ENCODE measurements around the gene ZNF865.

The ZNF865 gene

DNA sequence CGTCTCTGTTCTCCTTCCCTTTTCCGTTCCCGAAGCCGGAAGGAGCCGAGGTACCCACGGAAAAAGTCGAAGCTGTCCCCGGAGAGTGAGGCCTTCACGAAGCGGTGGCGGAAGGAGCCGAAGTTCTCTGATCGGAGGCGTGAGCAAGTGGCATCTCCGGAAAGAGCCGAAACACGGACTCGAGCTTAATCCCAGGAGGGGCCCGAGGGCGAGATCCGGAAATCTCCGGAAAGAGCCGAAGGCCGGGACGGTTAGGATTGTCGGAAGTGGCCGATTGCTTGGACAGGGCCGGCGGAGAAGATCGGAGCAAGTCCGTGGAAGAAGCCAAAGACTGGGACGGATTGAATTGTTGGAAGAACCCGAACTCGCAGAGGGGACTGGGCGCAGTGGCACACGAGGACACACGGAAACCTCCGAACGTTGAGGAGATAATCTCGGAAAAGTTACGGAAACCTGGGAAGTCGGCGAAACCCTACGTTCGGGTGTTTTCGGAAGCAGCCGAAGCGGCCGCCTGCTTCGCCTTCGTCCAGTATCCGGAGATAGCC, 48.9 kb downstream of the ZNF865 start:
- H3K4me3 ChIP-seq (ENCODE audit: low read depth, low read length), result peak overlapping the region; percentile 92
- TF ChIP-seq, protein P1, sequence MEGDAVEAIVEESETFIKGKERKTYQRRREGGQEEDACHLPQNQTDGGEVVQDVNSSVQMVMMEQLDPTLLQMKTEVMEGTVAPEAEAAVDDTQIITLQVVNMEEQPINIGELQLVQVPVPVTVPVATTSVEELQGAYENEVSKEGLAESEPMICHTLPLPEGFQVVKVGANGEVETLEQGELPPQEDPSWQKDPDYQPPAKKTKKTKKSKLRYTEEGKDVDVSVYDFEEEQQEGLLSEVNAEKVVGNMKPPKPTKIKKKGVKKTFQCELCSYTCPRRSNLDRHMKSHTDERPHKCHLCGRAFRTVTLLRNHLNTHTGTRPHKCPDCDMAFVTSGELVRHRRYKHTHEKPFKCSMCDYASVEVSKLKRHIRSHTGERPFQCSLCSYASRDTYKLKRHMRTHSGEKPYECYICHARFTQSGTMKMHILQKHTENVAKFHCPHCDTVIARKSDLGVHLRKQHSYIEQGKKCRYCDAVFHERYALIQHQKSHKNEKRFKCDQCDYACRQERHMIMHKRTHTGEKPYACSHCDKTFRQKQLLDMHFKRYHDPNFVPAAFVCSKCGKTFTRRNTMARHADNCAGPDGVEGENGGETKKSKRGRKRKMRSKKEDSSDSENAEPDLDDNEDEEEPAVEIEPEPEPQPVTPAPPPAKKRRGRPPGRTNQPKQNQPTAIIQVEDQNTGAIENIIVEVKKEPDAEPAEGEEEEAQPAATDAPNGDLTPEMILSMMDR (IDR thresholded peaks at IDR 0.05; ENCODE audit: borderline replicate concordance, insufficient read depth, low read depth, low read length), result no peak

DNA sequence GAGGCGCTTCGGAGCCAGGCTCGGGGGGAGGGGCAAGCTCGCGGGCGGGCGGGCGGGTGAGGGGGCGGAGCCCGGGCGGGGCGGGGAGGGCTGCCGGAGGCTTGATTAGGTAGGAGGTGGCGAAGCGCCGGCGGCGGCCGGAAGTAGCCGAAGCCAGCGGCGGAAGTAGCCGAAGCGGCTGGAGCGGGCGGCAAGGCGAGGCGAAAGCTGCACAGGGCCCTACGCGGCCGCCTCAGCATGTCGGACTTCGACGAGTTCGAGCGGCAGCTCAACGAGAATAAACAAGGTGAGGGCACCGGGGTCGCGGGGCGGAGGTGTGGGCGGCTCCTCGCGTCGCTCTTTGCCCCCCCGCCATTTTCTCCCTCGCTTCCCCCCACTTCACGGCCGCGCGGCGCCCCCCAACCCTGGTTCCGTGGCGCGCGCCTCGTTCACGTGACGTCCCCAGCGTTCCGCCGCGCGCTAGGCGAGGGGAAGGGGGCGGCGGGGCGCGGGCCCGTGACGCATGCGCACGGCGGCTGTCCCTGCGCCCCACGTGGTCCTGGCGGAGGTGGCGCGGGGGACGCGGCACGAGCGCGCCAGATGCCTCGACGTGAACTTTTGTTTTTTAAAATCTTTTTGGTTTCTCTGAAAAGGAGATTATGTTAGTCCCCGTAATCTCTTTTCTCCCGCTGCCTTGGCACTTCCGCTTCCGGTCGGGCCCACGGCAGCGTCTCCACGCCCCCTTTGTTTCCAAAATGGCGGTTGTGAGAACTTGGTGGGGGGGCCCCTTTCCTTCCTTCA, 49.6 kb downstream of the ZNF865 start, which contains the start of gene U2AF2:
U2AF2 (plus strand) TSS at position 168 of the 780 bp plus-strand sequence; CDS start at position 238, 70 bp downstream.
- TF ChIP-seq, protein P1 (IDR thresholded peaks at IDR 0.05; ENCODE audit: borderline replicate concordance, insufficient read depth, low read depth, low read length), result no peak
- H3K4me3 ChIP-seq (ENCODE audit: low read depth, low read length), result peak within 1 kb of the TSS; percentile 95

DNA sequence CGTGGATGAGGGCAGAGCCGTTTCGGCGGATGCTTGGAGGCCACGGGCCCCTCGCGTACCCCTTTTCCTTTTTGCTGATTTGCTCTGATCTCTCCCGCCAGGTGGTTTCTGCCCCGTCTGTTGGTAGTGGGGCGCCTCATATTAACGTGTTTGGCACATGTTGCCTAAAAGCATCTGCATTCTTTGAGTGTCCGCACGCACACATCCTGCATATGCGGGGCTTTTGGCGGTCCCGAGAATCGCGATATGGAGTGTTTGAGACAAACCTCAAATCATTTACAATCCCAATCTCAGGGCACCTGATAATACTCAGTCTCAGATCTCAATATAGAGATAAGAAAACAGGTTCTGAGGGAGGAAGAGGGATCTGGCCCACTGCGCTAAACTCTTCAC, 50.2 kb downstream of the ZNF865 start:
- TF ChIP-seq, protein P1 (IDR thresholded peaks at IDR 0.05; ENCODE audit: borderline replicate concordance, insufficient read depth, low read depth, low read length), result no peak
- peak overlapping the region; percentile 95 for H3K4me3 ChIP-seq (ENCODE audit: low read depth, low read length)

DNA sequence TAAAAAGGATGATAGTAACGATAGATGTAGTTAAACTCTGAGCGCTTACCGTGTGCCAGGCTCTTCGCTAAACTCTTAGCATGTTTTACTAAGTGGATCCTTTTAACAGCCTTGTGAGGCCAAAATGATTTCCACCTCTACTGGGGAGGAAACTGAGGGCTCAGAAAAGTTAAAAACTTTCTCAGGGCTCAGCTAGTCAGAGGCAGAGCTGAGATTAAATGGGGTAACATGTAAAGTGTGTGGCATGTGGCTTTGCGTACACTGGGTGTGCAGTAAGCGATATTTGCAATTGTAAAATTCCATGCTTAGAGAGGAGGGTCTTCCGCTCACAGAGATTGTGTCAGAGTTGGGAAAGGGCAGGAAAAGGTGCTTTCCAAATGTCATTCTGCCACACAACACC, 51.1 kb downstream of the ZNF865 start:
- TF ChIP-seq, protein P1 (IDR thresholded peaks at IDR 0.05; ENCODE audit: borderline replicate concordance, insufficient read depth, low read depth, low read length), result no peak
- H3K4me3 ChIP-seq (ENCODE audit: low read depth, low read length), result peak overlapping the region; percentile 95

DNA sequence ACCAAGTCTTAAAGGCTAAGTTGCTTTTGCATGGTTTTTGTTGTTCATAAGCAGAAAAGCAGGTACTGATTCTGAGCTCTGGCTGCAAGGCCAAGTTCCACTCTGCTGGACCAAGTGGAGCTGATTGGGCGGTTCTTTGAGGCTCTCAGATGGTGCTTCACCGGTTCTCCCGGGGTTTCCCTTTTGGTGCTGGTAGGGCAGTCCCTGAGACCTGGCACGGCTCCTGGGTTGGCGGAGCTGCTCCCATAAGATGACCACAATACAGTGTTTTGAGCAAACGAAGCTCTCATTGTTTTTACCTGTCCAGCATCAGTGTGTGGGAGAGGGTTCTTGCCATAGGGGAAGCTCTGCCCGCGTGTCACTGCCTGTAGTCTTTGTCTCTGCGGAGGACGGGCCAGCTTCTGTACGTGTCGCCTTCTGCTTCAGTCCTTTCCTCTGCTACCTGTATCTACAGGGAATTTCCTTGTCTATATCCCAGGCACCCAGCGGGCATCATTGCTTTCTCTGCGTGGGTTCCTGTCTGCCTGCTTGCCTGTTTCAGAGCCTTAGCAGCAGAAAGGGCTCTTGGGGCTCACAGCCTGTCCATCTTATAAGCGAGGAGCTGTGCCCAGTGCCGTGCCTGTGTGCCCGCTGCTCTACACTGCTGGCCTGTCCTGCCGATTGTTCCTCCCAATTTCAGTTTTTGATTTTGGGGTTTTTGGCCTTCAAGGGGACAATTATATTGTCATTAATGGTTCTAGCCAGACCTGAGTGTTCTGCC, 51.7 kb downstream of the ZNF865 start:
- TF ChIP-seq, protein P1 (IDR thresholded peaks at IDR 0.05; ENCODE audit: borderline replicate concordance, insufficient read depth, low read depth, low read length), result no peak
- peak overlapping the region; percentile 95 for H3K4me3 ChIP-seq (ENCODE audit: low read depth, low read length)

DNA sequence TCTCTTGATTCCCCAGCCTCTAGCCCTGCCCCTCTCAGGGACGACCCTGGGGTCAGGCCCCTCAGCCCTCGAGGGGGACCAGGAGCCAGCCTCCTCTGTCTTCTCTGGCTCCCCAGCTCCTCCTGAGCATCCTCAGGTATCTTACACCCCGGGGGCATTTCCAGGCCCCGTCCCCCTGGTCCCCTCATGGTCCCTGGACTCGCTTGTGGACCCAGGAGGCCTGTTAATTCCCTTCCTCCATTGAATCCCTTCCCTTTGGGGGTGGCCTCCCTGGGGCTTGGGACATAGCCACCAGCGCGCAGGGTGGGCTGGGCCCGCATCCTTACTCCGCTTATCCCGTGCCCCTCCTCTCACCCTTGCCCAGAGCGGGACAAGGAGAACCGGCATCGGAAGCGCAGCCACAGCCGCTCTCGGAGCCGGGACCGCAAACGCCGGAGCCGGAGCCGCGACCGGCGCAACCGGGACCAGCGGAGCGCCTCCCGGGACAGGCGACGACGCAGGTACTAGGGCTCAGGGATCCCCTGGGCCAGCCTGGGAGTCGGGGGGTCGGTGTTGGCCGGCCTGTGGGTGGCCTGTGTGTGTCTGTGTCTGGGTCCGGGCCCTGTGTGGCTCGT, 53.5 kb downstream of the ZNF865 start:
- TF ChIP-seq, protein P1 (IDR thresholded peaks at IDR 0.05; ENCODE audit: borderline replicate concordance, insufficient read depth, low read depth, low read length), result no peak
- H3K4me3 ChIP-seq (ENCODE audit: low read depth, low read length), result no peak overlapping the region

All from GM12875 (cell line).